Gastrocnemius medialis (tissue), 4 donors: ENCODE measurements around the gene HOXA7. TPM values are rescaled to one million over a fixed set of nuclear protein-coding genes. Genes with fewer than 3 reads are reported as not detected.

Source experiments
- ATAC-seq, 2 donors: fragments of 150-250 bp; one replicate each; pipeline ENCODE4 v1.9.1; 2016
- DNase-seq, 2 donors: peaks; one replicate each; pipeline ENCODE4 v3.0.0-alpha.2; 2019
- H3K27ac ChIP-seq, 4 donors: fragments of 200-600 bp; sonication (generic); 1 replicate in 1 of 4; 2 replicates in 3 of 4; pipeline ENCODE4 v1.5.1; 2016 to 2018; ENCODE audit warnings: mild to moderate bottlenecking in 2 of 4, moderate library complexity in 1 of 4
- H3K27me3 ChIP-seq, 3 donors: fragments of 200-600 bp; sonication (generic) in 2 of 3; 1 replicate in 1 of 3; 2 replicates in 2 of 3; pipeline versions ENCODE4 v1.5.1 to v1.6.0; 2016 to 2019; ENCODE audit warnings: mild to moderate bottlenecking in 1 of 3, moderate library complexity in 1 of 3
- H3K36me3 ChIP-seq, 2 donors: fragments of 200-600 bp; sonication (generic) in 1 of 2; one replicate each; pipeline ENCODE4 v1.5.1; 2017 to 2018
- H3K4me1 ChIP-seq, 2 donors: fragments of 200-600 bp; sonication (generic) in 1 of 2; one replicate each; pipeline ENCODE4 v1.5.1; 2016 to 2017; ENCODE audit warnings: mild to moderate bottlenecking in 2 of 2
- H3K4me3 ChIP-seq, 4 donors: fragments of 200-600 bp; sonication (generic) in 3 of 4; 1 replicate in 1 of 4; 2 replicates in 3 of 4; pipeline ENCODE4 v1.5.1; 2016 to 2019; ENCODE audit warnings: mild to moderate bottlenecking in 2 of 4
- H3K9me3 ChIP-seq, 3 donors: fragments of 200-600 bp; sonication (generic) in 2 of 3; 1 replicate in 1 of 3; 2 replicates in 2 of 3; pipeline ENCODE4 v1.5.1; 2016 to 2019
- CTCF ChIP-seq, 5 experiments: fragments of 450-650 bp in 3 of 5; fragments of 200-600 bp in 2 of 5; sonication (generic) in 2 of 5; IDR thresholded peaks in 4 of 5; conservative IDR thresholded peaks in 1 of 5; 1 replicate in 4 of 5; 2 replicates in 1 of 5; pipeline ENCODE4 v1.5.1; 2016 to 2019; ENCODE audit warnings: antibody characterized with exemption in 5 of 5, mild to moderate bottlenecking in 3 of 5, moderate library complexity in 3 of 5
- POLR2A ChIP-seq, 2 donors: fragments of 450-650 bp; IDR thresholded peaks; one replicate each; pipeline ENCODE4 v1.6.1; 2017; ENCODE audit warnings: antibody characterized with exemption in 2 of 2, mild to moderate bottlenecking in 2 of 2, moderate library complexity in 2 of 2
- in situ Hi-C, 4 donors: fragments of 200-750 bp; cut with MboI; loops; one replicate each; pipeline versions ENCODE4 v1.15.0 to v1.8.0; 2017; ENCODE audit warnings: low sequenced_read_pairs in 4 of 4
- intact Hi-C: fragments of 100-400 bp; cut with DNase I; formaldehyde crosslinking; loops from one replicate; pipeline ENCODE4 v1.15.1; 2023; ENCODE audit warnings: low total_unique reads
- total RNA-seq, 4 donors: library from RNA; depleted of rRNA; stranded (reverse); fragments of >200 nt; gene quantifications; one replicate each; pipeline versions ENCODE4 v1.1.0 to v1.2.3, GENCODE V29; 2016

Gene HOXA7
- total RNA-seq, 4 donors from 2014 or later: 5.3 to 12.8 (median 8.6) TPM

- H3K4me1 ChIP-seq: peaks cover 22 to 39% of the 10 kb centered on the region in 2 donors
- in situ Hi-C loops: loop anchor here in 3 of 4 donors (10.0 to 25.0 kb wide), 5 partner anchors 903 to 1422 kb away; partner anchors contain the start of gene CREB5 (in 1 of the 3)
- DNase-seq (peak in 1 of 2 donors; percentile 39), ATAC-seq (no peak)
- H3K4me3 ChIP-seq: peak overlapping the region; percentile 61 to 92 (median 70)
- H3K27ac ChIP-seq: peak overlapping the region; percentile 90 to 99 (median 95)
- no peaks in the 10 kb centered on the region for H3K9me3 ChIP-seq
- intact Hi-C loops: loop anchor here (10.0 kb wide), 1 partner anchor 1441 kb away; no protein-coding TSS in a partner anchor
- H3K36me3 ChIP-seq: no peaks in the 10 kb centered on the region
- H3K27me3 ChIP-seq: peaks cover 0 to 8% (median 3%) of the 10 kb centered on the region in 3 donors
- no peak for TF ChIP-seq POLR2A (IDR thresholded peaks at IDR 0.05)
- no peak for TF ChIP-seq CTCF (IDR thresholded peaks at IDR 0.05 in 4 of 5, conservative IDR thresholded peaks at IDR 0.05 in 1 of 5)
Observed at GRCh38 chr7:27183682-27184336, 27.3 kb upstream of the HOXA7 start.

- peak overlapping the region; percentile 61 to 92 (median 70) for H3K4me3 ChIP-seq
- DNase-seq (peak; percentile 1 to 32), ATAC-seq (no peak)
- peaks cover 0 to 8% (median 3%) of the 10 kb centered on the region in 3 donors for H3K27me3 ChIP-seq
- peak overlapping the region; percentile 90 to 99 (median 95) for H3K27ac ChIP-seq
- H3K36me3 ChIP-seq: no peaks in the 10 kb centered on the region
- in situ Hi-C loops (loop anchor here in 3 of 4 donors (10.0 to 25.0 kb wide), 5 partner anchors 904 to 1421 kb away; partner anchors contain the start of gene CREB5 (in 1 of the 3)), intact Hi-C loops (loop anchor here (10.0 kb wide), 1 partner anchor 1442 kb away; no protein-coding TSS in a partner anchor)
- peaks cover 28 to 40% of the 10 kb centered on the region in 2 donors for H3K4me1 ChIP-seq
- no peaks in the 10 kb centered on the region for H3K9me3 ChIP-seq
- TF ChIP-seq POLR2A (IDR thresholded peaks at IDR 0.05) (no peak), CTCF (IDR thresholded peaks at IDR 0.05 in 4 of 5, conservative IDR thresholded peaks at IDR 0.05 in 1 of 5) (no peak)
Observed at GRCh38 chr7:27182861-27183681, 26.6 kb upstream of the HOXA7 start.

- Histone ChIP-seq H3K4me3 (peak overlapping the region in 2 of 4 donors; percentile 67 to 73), H3K27ac (peak overlapping the region; percentile 90 to 99 (median 95)), H3K4me1 (peaks cover 33 to 47% of the 10 kb centered on the region in 2 donors), H3K36me3 (no peaks in the 10 kb centered on the region), H3K9me3 (no peaks in the 10 kb centered on the region), H3K27me3 (peaks cover 0 to 8% (median 3%) of the 10 kb centered on the region in 3 donors)
- DNase-seq: peak; percentile 1 to 20
- intact Hi-C loops: loop anchor here (10.0 kb wide), 1 partner anchor 1442 kb away; no protein-coding TSS in a partner anchor
- no peak for ATAC-seq
- in situ Hi-C loops: loop anchor here in 3 of 4 donors (10.0 to 25.0 kb wide), 5 partner anchors 905 to 1420 kb away; partner anchors contain the start of gene CREB5 (in 1 of the 3)
- TF ChIP-seq CTCF (IDR thresholded peaks at IDR 0.05 in 4 of 5, conservative IDR thresholded peaks at IDR 0.05 in 1 of 5): no peak
- TF ChIP-seq POLR2A (IDR thresholded peaks at IDR 0.05): no peak
Observed at GRCh38 chr7:27182285-27182841, 25.9 kb upstream of the HOXA7 start.

GRCh38 chr7:27181795-27182275, 25.4 kb upstream of the HOXA7 start:
- peaks cover 35 to 51% of the 10 kb centered on the region in 2 donors for H3K4me1 ChIP-seq
- in situ Hi-C loops (loop anchor here in 3 of 4 donors (10.0 to 25.0 kb wide), 5 partner anchors 905 to 1420 kb away; partner anchors contain the start of gene CREB5 (in 1 of the 3)), intact Hi-C loops (loop anchor here (10.0 kb wide), 1 partner anchor 1443 kb away; no protein-coding TSS in a partner anchor)
- DNase-seq (peak; percentile 2 to 12), ATAC-seq (no peak)
- no peaks in the 10 kb centered on the region for H3K36me3 ChIP-seq
- H3K27ac ChIP-seq: peak overlapping the region; percentile 90 to 99 (median 95)
- peaks cover 0 to 8% (median 3%) of the 10 kb centered on the region in 3 donors for H3K27me3 ChIP-seq
- H3K4me3 ChIP-seq: no peak overlapping the region
- TF ChIP-seq CTCF (IDR thresholded peaks at IDR 0.05 in 4 of 5, conservative IDR thresholded peaks at IDR 0.05 in 1 of 5) (no peak), POLR2A (IDR thresholded peaks at IDR 0.05) (no peak)
- no peaks in the 10 kb centered on the region for H3K9me3 ChIP-seq
